ENCODE results near the gene PARL. TPM values are rescaled to one million over a fixed set of nuclear protein-coding genes. Genes with fewer than 3 reads are reported as not detected.
A peak's percentile ranks its signal among the peaks of the same experiment; 100 is the strongest.

The PARL gene
- total RNA-seq, 1 donor from 2014 or later, result 58.5 TPM

DNA sequence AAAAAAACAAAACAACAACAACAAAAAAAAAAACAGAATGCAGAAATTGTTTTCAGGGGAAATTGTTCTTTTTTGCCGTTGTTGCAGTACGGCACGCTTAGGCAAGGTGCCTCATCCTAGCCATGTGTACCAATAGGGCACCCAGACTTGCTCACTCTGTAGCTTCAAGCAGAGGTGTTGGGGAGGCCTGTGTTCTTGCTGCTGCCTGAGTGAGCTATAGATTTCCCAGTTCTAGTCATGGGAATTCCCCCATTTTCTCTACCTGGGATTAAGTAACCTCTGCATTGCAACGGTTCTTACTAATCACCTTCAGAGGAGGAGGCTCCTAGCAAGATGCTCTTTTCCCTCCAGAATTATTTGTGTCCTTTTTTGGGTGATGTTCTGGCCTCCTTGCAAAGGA, 12.9 kb upstream of the PARL start:
- TF ChIP-seq, protein P1, sequence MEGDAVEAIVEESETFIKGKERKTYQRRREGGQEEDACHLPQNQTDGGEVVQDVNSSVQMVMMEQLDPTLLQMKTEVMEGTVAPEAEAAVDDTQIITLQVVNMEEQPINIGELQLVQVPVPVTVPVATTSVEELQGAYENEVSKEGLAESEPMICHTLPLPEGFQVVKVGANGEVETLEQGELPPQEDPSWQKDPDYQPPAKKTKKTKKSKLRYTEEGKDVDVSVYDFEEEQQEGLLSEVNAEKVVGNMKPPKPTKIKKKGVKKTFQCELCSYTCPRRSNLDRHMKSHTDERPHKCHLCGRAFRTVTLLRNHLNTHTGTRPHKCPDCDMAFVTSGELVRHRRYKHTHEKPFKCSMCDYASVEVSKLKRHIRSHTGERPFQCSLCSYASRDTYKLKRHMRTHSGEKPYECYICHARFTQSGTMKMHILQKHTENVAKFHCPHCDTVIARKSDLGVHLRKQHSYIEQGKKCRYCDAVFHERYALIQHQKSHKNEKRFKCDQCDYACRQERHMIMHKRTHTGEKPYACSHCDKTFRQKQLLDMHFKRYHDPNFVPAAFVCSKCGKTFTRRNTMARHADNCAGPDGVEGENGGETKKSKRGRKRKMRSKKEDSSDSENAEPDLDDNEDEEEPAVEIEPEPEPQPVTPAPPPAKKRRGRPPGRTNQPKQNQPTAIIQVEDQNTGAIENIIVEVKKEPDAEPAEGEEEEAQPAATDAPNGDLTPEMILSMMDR (IDR thresholded peaks at IDR 0.05; ENCODE audit: partially characterized antibody, unreplicated experiment), result no peak
- Mint-ChIP-seq H3K27ac (ENCODE audit: unreplicated experiment) (peak overlapping the region; percentile 100), H3K4me1 (ENCODE audit: low read depth, unreplicated experiment) (peaks cover 26% of the 10 kb centered on the region), H3K4me3 (ENCODE audit: unreplicated experiment) (no peak overlapping the region), H3K27me3 (ENCODE audit: unreplicated experiment) (peaks cover 3% of the 10 kb centered on the region), H3K9me3 (ENCODE audit: unreplicated experiment) (peaks cover 12% of the 10 kb centered on the region), H3K36me3 (ENCODE audit: unreplicated experiment) (no peaks in the 10 kb centered on the region)
- no peak for DNase-seq

DNA sequence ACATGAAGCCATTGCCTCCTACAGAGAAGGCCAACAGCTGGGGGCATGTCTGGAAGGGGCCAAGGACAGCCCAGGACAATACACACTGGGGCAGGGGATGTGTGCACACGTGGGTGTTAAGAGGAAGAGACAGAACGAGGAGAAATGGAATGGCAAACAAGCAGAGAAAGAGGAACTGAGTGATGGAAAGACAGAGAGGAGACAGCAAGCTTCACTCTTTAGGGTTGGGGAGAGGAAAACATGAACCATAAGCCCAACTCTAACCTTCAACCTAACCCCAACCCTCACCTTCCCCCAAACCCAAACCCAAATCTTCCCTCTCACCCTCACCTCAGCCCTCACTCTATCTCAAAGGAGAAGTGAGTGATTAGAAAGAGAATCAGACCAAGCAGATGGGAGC, 11.9 kb upstream of the PARL start:
- peaks cover 3% of the 10 kb centered on the region for H3K27me3 Mint-ChIP-seq (ENCODE audit: unreplicated experiment)
- H3K36me3 Mint-ChIP-seq (ENCODE audit: unreplicated experiment), result no peaks in the 10 kb centered on the region
- peak overlapping the region; percentile 84 for H3K4me3 Mint-ChIP-seq (ENCODE audit: unreplicated experiment)
- H3K9me3 Mint-ChIP-seq (ENCODE audit: unreplicated experiment), result peaks cover 12% of the 10 kb centered on the region
- DNase-seq, result no peak
- peaks cover 26% of the 10 kb centered on the region for H3K4me1 Mint-ChIP-seq (ENCODE audit: low read depth, unreplicated experiment)
- H3K27ac Mint-ChIP-seq (ENCODE audit: unreplicated experiment), result peak overlapping the region; percentile 100
- TF ChIP-seq, protein P1 (IDR thresholded peaks at IDR 0.05; ENCODE audit: partially characterized antibody, unreplicated experiment), result no peak

DNA sequence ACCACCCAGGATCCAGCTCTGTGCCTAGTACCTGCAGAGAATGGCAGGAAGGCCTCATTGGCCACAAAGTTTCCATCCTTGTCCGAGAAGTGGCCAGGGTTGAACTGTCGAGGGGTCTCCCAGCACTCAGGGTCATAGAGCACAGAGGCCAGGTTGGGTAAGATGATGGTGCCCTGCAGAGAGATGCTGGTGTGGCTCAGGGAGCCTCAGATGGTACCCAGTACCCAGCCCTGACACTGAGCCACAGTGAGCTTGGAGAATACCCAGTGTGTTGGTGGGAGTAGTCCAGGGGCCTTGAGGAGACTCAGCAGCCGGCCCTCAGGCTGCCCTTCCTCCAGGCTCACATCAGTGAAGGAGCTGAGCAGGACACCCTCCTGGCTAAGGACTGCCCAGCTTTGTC, 11.5 kb upstream of the PARL start:
- Mint-ChIP-seq H3K27me3 (ENCODE audit: unreplicated experiment) (peaks cover 3% of the 10 kb centered on the region), H3K4me3 (ENCODE audit: unreplicated experiment) (peak overlapping the region; percentile 84), H3K9me3 (ENCODE audit: unreplicated experiment) (peaks cover 12% of the 10 kb centered on the region), H3K36me3 (ENCODE audit: unreplicated experiment) (no peaks in the 10 kb centered on the region), H3K4me1 (ENCODE audit: low read depth, unreplicated experiment) (peaks cover 26% of the 10 kb centered on the region), H3K27ac (ENCODE audit: unreplicated experiment) (peak overlapping the region; percentile 100)
- TF ChIP-seq, protein P1 (IDR thresholded peaks at IDR 0.05; ENCODE audit: partially characterized antibody, unreplicated experiment), result no peak
- DNase-seq, result no peak

DNA sequence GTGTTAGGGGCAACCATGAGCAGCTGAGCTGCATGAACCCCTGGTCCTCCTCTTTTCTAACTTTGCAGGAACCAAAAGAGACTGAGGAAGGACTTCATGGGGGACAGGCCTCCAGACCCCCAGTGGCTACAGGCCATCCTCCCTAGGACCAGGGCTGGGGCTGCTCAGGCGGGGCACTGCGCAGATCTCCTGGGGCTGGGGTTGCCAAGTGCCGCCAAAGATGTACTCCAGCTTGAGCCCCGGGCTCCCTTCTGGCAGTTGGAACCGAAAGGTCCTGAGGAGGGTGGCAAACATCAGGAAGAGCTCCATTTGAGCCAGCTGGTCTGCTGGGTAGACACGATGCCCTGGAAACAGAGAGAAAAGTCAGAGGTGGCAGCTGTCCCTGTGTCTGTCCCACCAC, 11.1 kb upstream of the PARL start:
- Mint-ChIP-seq H3K36me3 (ENCODE audit: unreplicated experiment) (no peaks in the 10 kb centered on the region), H3K27ac (ENCODE audit: unreplicated experiment) (peak overlapping the region; percentile 48), H3K9me3 (ENCODE audit: unreplicated experiment) (peaks cover 12% of the 10 kb centered on the region), H3K27me3 (ENCODE audit: unreplicated experiment) (peaks cover 3% of the 10 kb centered on the region), H3K4me1 (ENCODE audit: low read depth, unreplicated experiment) (peaks cover 26% of the 10 kb centered on the region), H3K4me3 (ENCODE audit: unreplicated experiment) (peak overlapping the region; percentile 5)
- no peak for DNase-seq
- TF ChIP-seq, protein P1 (IDR thresholded peaks at IDR 0.05; ENCODE audit: partially characterized antibody, unreplicated experiment), result no peak

DNA sequence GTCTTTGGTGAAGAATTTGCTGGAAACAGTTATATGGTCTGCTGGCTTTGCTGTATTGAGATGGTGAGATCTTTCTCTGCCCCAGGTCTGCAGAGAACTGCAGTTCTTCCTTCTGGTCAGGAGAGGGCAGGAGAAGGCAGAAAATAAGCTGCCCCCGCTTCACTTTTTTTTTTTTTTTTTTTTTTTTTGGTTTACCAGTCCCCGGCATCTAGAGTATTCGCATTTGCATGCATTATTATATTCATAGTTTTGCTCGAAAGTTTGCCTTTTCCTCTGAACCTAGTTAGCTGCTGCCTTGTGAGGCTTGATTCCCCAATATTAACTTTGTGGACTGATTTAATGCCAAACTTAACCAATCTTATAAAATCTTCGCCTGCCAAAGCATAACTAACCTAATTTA, 10.6 kb upstream of the PARL start:
- no peak for DNase-seq
- TF ChIP-seq, protein P1 (IDR thresholded peaks at IDR 0.05; ENCODE audit: partially characterized antibody, unreplicated experiment), result peak; percentile 80
- Mint-ChIP-seq H3K36me3 (ENCODE audit: unreplicated experiment) (no peaks in the 10 kb centered on the region), H3K4me3 (ENCODE audit: unreplicated experiment) (peak overlapping the region; percentile 5), H3K27me3 (ENCODE audit: unreplicated experiment) (peaks cover 3% of the 10 kb centered on the region), H3K27ac (ENCODE audit: unreplicated experiment) (peak overlapping the region; percentile 48), H3K4me1 (ENCODE audit: low read depth, unreplicated experiment) (peaks cover 26% of the 10 kb centered on the region), H3K9me3 (ENCODE audit: unreplicated experiment) (peaks cover 11% of the 10 kb centered on the region)
